ENCODE results near the gene DNHD1.

GRCh38 chr11:6610591-6610990 lies 113.5 kb downstream of the DNHD1 start:
- TF ChIP-seq POLR2A (IDR thresholded peaks at IDR 0.05) (no peak), EP300 (IDR thresholded peaks at IDR 0.05) (no peak)
- TF ChIP-seq, protein P1, sequence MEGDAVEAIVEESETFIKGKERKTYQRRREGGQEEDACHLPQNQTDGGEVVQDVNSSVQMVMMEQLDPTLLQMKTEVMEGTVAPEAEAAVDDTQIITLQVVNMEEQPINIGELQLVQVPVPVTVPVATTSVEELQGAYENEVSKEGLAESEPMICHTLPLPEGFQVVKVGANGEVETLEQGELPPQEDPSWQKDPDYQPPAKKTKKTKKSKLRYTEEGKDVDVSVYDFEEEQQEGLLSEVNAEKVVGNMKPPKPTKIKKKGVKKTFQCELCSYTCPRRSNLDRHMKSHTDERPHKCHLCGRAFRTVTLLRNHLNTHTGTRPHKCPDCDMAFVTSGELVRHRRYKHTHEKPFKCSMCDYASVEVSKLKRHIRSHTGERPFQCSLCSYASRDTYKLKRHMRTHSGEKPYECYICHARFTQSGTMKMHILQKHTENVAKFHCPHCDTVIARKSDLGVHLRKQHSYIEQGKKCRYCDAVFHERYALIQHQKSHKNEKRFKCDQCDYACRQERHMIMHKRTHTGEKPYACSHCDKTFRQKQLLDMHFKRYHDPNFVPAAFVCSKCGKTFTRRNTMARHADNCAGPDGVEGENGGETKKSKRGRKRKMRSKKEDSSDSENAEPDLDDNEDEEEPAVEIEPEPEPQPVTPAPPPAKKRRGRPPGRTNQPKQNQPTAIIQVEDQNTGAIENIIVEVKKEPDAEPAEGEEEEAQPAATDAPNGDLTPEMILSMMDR (IDR thresholded peaks at IDR 0.05), result no peak
